Astrocyte (in vitro differentiated cells and primary cell): ENCODE data around the gene IQCM. TPM values are rescaled to one million over a fixed set of nuclear protein-coding genes. Genes with fewer than 3 reads are reported as not detected.
A peak's percentile ranks its signal among the peaks of the same experiment; 100 is the strongest.

ENCODE experiments used
- DNase-seq: peaks from one replicate; pipeline ENCODE4 v3.0.0-alpha.2; 2010; ENCODE audit warnings: low read depth
- FAIRE-seq: peaks from 2 replicates; lab custom pipeline; 2011; peaks lifted over from hg19 to GRCh38; lab: Jason Lieb, UNC
- H2AFZ ChIP-seq: 2 replicates; pipeline ENCODE4 v1.6.0; 2012; ENCODE audit warnings: low read depth, low read length, inconsistent platforms
- H3K27ac ChIP-seq: 2 replicates; pipeline ENCODE4 v1.5.1; 2011; ENCODE audit warnings: low read depth, low read length, inconsistent platforms
- H3K27me3 ChIP-seq: 2 replicates; pipeline ENCODE4 v1.6.0; 2011; ENCODE audit warnings: low read length, inconsistent platforms; ENCODE audit not compliant: insufficient read depth
- H3K36me3 ChIP-seq: 2 replicates; pipeline ENCODE4 v1.5.1; 2011; ENCODE audit warnings: low read length, inconsistent platforms; ENCODE audit not compliant: insufficient read depth
- H3K4me1 ChIP-seq: 2 replicates; pipeline ENCODE4 v1.5.1; 2011; ENCODE audit warnings: low read length, inconsistent platforms; ENCODE audit not compliant: insufficient read depth
- H3K4me2 ChIP-seq: 2 replicates; pipeline ENCODE4 v1.6.0; 2012; ENCODE audit warnings: low read length, inconsistent platforms
- H3K4me3 ChIP-seq: 2 replicates; pipeline ENCODE4 v1.5.1; 2011; ENCODE audit warnings: low read depth, mild to moderate bottlenecking, low read length, inconsistent platforms; ENCODE audit not compliant: insufficient read depth
- H3K79me2 ChIP-seq: 2 replicates; pipeline ENCODE4 v1.6.0; 2012; ENCODE audit warnings: mild to moderate bottlenecking, low read length, inconsistent platforms; ENCODE audit not compliant: insufficient read depth
- H3K9ac ChIP-seq: 2 replicates; pipeline ENCODE4 v1.6.0; 2012; ENCODE audit warnings: mild to moderate bottlenecking, low read length, inconsistent platforms
- H3K9me3 ChIP-seq: 2 replicates; pipeline ENCODE4 v1.5.1; 2012; ENCODE audit warnings: low read depth, mild to moderate bottlenecking, low read length, inconsistent platforms; ENCODE audit not compliant: insufficient read depth
- H4K20me1 ChIP-seq: 2 replicates; pipeline ENCODE4 v1.6.0; 2012; ENCODE audit warnings: low read length, inconsistent platforms; ENCODE audit not compliant: insufficient read depth
- H3K27ac Mint-ChIP-seq: one replicate; pipeline ENCODE4 v1.8.0; 2021; ENCODE audit warnings: mild to moderate bottlenecking, mixed read lengths; ENCODE audit not compliant: unreplicated experiment
- H3K27me3 Mint-ChIP-seq: one replicate; pipeline ENCODE4 v1.8.0; 2021; ENCODE audit warnings: low read depth, mixed read lengths; ENCODE audit not compliant: unreplicated experiment
- H3K36me3 Mint-ChIP-seq: one replicate; pipeline ENCODE4 v1.8.0; 2021; ENCODE audit warnings: low read depth, mixed read lengths; ENCODE audit not compliant: unreplicated experiment
- H3K4me1 Mint-ChIP-seq: one replicate; pipeline ENCODE4 v1.8.0; 2021; ENCODE audit warnings: low read depth, mixed read lengths; ENCODE audit not compliant: unreplicated experiment
- H3K4me3 Mint-ChIP-seq: one replicate; pipeline ENCODE4 v1.8.0; 2021; ENCODE audit warnings: mild to moderate bottlenecking, moderate library complexity, mixed read lengths; ENCODE audit not compliant: unreplicated experiment
- H3K9me3 Mint-ChIP-seq: one replicate; pipeline ENCODE4 v1.8.0; 2021; ENCODE audit warnings: mild to moderate bottlenecking, mixed read lengths; ENCODE audit not compliant: unreplicated experiment
- EZH2 ChIP-seq: IDR thresholded peaks from 2 replicates; pipeline ENCODE4 v1.6.1; 2012; ENCODE audit warnings: mild to moderate bottlenecking, low read length, inconsistent platforms; ENCODE audit not compliant: insufficient read depth
- total RNA-seq: library from RNA; stranded (reverse); gene quantifications from 2 replicates; pipeline ENCODE4 v1.2.1, GENCODE V29; 2021
- TF ChIP-seq, protein P1 (sequence below): IDR thresholded peaks from 2 replicates; pipeline ENCODE4 v1.5.1; 2011; ENCODE audit warnings: low read depth, mild to moderate bottlenecking, inconsistent platforms, low read length, moderate library complexity; ENCODE audit not compliant: insufficient read depth

The IQCM gene
- total RNA-seq, 1 donor from 2014 or later: 0.11 TPM

DNA sequence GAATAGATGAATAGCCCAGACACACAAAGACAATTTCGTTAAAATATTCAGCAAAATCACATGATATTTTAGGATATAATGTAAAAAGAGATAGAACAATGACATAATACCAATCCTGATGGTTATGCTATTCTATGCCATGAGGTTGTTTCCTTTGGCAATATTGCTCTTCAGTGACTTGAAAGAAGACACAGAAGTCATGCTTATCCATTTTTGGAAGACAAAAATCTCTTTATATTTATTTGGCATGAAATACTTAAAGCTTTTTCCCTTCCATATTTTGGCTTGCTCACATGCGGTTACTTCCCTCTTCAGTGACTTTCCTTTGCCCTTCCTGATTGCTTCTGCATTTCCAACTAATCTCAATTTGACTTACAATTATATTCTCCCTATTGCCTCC lies 314.8 kb downstream of the IQCM start:
- Mint-ChIP-seq H3K36me3 (no peaks in the 10 kb centered on the region), H3K27me3 (no peaks in the 10 kb centered on the region), H3K9me3 (no peaks in the 10 kb centered on the region), H3K4me3 (no peak overlapping the region), H3K4me1 (no peaks in the 10 kb centered on the region), H3K27ac (no peak overlapping the region)
- TF ChIP-seq, protein P1, sequence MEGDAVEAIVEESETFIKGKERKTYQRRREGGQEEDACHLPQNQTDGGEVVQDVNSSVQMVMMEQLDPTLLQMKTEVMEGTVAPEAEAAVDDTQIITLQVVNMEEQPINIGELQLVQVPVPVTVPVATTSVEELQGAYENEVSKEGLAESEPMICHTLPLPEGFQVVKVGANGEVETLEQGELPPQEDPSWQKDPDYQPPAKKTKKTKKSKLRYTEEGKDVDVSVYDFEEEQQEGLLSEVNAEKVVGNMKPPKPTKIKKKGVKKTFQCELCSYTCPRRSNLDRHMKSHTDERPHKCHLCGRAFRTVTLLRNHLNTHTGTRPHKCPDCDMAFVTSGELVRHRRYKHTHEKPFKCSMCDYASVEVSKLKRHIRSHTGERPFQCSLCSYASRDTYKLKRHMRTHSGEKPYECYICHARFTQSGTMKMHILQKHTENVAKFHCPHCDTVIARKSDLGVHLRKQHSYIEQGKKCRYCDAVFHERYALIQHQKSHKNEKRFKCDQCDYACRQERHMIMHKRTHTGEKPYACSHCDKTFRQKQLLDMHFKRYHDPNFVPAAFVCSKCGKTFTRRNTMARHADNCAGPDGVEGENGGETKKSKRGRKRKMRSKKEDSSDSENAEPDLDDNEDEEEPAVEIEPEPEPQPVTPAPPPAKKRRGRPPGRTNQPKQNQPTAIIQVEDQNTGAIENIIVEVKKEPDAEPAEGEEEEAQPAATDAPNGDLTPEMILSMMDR: no peak
- no peak for TF ChIP-seq EZH2
- Histone ChIP-seq H3K4me3 (no peak overlapping the region), H3K36me3 (no peaks in the 10 kb centered on the region), H3K4me1 (no peaks in the 10 kb centered on the region), H3K79me2 (no peaks in the 10 kb centered on the region), H2AFZ (no peak overlapping the region), H3K27me3 (no peaks in the 10 kb centered on the region), H4K20me1 (no peaks in the 10 kb centered on the region), H3K9me3 (no peaks in the 10 kb centered on the region), H3K9ac (no peak overlapping the region), H3K4me2 (no peak overlapping the region), H3K27ac (no peak overlapping the region)
- FAIRE-seq: no peak
- no peak for DNase-seq

DNA sequence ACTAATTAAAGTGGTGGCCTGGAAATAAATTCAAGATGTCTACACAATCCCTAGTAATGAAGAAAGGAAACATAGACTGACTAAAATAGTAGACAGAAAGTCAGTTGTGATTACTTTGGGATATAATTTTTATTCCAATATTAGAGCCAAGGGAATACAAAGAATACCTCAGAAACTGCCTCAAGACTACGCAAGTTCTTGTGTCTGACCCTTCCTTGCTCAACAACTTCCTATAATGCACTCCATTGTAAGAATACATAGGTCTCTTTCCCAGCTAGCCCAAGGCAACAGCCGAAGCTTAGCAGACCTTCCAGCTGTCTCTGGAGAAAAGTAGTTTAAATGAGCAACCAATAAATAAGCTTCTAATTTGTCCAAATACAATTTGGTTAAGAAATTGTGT lies 315.9 kb downstream of the IQCM start:
- TF ChIP-seq EZH2: no peak
- TF ChIP-seq, protein P1: no peak
- Histone ChIP-seq H3K4me3 (no peak overlapping the region), H3K27ac (no peak overlapping the region), H2AFZ (no peak overlapping the region), H3K4me1 (no peaks in the 10 kb centered on the region), H4K20me1 (no peaks in the 10 kb centered on the region), H3K36me3 (no peaks in the 10 kb centered on the region), H3K9ac (no peak overlapping the region), H3K27me3 (no peaks in the 10 kb centered on the region), H3K4me2 (no peak overlapping the region), H3K79me2 (no peaks in the 10 kb centered on the region), H3K9me3 (no peaks in the 10 kb centered on the region)
- Mint-ChIP-seq H3K36me3 (no peaks in the 10 kb centered on the region), H3K4me1 (no peaks in the 10 kb centered on the region), H3K27ac (no peak overlapping the region), H3K9me3 (no peaks in the 10 kb centered on the region), H3K4me3 (no peak overlapping the region), H3K27me3 (no peaks in the 10 kb centered on the region)
- no peak for DNase-seq
- peak; percentile 39 for FAIRE-seq

DNA sequence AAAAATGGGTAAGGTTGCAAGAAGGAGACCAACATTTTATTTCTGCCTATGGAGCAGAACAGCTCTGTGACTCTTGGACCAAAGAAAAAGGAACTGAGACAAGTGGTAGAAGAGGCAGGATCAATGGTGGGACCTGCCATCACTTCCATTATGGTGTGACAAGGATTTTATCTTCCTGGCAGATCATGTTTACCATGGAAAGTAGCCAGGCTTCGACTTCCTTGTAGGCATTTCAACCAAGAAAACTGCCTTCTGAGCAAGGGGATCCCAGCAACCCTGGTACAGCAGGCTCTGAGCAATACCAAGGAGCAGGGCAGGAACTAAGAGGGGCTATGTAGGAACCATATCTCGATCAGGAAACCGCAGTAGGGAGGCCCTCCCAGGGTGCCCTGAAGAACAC lies 317.4 kb downstream of the IQCM start:
- H3K9me3 Mint-ChIP-seq: no peaks in the 10 kb centered on the region
- Histone ChIP-seq H3K4me2 (no peak overlapping the region), H3K9ac (no peak overlapping the region), H2AFZ (no peak overlapping the region), H4K20me1 (no peaks in the 10 kb centered on the region), H3K27me3 (no peaks in the 10 kb centered on the region), H3K79me2 (no peaks in the 10 kb centered on the region), H3K4me3 (no peak overlapping the region), H3K4me1 (no peaks in the 10 kb centered on the region), H3K36me3 (no peaks in the 10 kb centered on the region), H3K9me3 (no peaks in the 10 kb centered on the region), H3K27ac (no peak overlapping the region)
- DNase-seq (no peak), FAIRE-seq (no peak)
- no peaks in the 10 kb centered on the region for H3K27me3 Mint-ChIP-seq
- H3K4me1 Mint-ChIP-seq: peaks cover 4% of the 10 kb centered on the region
- no peak overlapping the region for H3K27ac Mint-ChIP-seq
- H3K36me3 Mint-ChIP-seq: no peaks in the 10 kb centered on the region
- no peak overlapping the region for H3K4me3 Mint-ChIP-seq
- no peak for TF ChIP-seq EZH2
- TF ChIP-seq, protein P1: no peak
